Panc1 (cell line): ENCODE data around the gene GNAT3.

ENCODE experiments used
- POLR2AphosphoS5 ChIP-seq: IDR thresholded peaks from 2 replicates; pipeline ENCODE4 v1.6.1; 2012; ENCODE audit warnings: mild to moderate bottlenecking, low read depth, low read length, moderate library complexity
- SIN3A ChIP-seq: IDR thresholded peaks from 2 replicates; pipeline ENCODE4 v1.6.1; 2012; ENCODE audit warnings: low read depth, mild to moderate bottlenecking, low read length, moderate library complexity, borderline replicate concordance; ENCODE audit not compliant: insufficient read depth
- TCF7L2 ChIP-seq: IDR thresholded peaks from 2 replicates; pipeline ENCODE4 v1.6.1; 2011; ENCODE audit warnings: mild to moderate bottlenecking, low read depth, low read length, inconsistent platforms
- TF ChIP-seq, protein P1 (sequence below), 2 experiments: IDR thresholded peaks; 2 replicates each; pipeline ENCODE4 v1.6.1; 2011 to 2012; ENCODE audit warnings: low read depth in 2 of 2, control low read depth in 1 of 2, low read length in 1 of 2, mild to moderate bottlenecking in 1 of 2, moderate library complexity in 1 of 2; ENCODE audit not compliant: insufficient read depth in 1 of 2
- TF ChIP-seq, protein P2 (sequence below): fragments of 450-650 bp; IDR thresholded peaks from 2 replicates; pipeline ENCODE4 v1.5.1; 2017; ENCODE audit warnings: mild to moderate bottlenecking

DNA sequence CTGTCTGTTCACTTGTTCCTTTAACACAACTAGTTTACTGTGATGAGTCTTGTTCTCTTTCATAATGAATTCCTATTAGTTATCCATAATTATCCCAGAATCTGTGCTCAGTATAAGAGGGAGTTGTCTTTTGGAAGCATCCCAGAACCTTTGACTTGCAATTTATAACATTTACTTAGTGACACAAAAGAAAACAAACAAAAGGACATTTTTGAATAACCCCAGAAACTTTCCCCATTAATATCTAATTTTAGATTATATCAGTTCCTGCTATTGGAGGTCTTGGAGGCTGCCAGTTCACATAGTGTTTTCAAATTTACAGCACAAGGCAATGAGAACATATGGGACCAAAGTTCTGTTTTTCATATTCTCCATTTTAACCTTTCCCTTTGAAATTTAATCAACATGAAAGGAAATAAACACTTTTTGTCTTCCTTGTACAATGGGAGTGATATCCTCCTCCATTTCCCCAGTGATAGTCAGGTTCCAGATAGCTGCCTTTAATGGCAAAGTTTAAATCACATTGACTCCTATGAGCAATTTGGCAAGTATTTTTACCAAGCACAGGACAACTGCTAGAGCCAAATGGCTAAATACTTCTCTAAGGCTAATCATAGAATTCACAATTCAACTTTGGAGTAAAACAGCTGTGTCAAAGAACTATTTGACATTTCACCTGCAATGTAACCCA lies 37.1 kb upstream of the GNAT3 start:
- TF ChIP-seq, protein P1, sequence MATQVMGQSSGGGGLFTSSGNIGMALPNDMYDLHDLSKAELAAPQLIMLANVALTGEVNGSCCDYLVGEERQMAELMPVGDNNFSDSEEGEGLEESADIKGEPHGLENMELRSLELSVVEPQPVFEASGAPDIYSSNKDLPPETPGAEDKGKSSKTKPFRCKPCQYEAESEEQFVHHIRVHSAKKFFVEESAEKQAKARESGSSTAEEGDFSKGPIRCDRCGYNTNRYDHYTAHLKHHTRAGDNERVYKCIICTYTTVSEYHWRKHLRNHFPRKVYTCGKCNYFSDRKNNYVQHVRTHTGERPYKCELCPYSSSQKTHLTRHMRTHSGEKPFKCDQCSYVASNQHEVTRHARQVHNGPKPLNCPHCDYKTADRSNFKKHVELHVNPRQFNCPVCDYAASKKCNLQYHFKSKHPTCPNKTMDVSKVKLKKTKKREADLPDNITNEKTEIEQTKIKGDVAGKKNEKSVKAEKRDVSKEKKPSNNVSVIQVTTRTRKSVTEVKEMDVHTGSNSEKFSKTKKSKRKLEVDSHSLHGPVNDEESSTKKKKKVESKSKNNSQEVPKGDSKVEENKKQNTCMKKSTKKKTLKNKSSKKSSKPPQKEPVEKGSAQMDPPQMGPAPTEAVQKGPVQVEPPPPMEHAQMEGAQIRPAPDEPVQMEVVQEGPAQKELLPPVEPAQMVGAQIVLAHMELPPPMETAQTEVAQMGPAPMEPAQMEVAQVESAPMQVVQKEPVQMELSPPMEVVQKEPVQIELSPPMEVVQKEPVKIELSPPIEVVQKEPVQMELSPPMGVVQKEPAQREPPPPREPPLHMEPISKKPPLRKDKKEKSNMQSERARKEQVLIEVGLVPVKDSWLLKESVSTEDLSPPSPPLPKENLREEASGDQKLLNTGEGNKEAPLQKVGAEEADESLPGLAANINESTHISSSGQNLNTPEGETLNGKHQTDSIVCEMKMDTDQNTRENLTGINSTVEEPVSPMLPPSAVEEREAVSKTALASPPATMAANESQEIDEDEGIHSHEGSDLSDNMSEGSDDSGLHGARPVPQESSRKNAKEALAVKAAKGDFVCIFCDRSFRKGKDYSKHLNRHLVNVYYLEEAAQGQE (IDR thresholded peaks at IDR 0.05; ENCODE audit: insufficient read depth in 1 of 2, low read depth in 2 of 2, low read length in 1 of 2): no peak
- TF ChIP-seq POLR2AphosphoS5 (no peak), TCF7L2 (no peak), SIN3A (no peak)
- TF ChIP-seq, protein P2, sequence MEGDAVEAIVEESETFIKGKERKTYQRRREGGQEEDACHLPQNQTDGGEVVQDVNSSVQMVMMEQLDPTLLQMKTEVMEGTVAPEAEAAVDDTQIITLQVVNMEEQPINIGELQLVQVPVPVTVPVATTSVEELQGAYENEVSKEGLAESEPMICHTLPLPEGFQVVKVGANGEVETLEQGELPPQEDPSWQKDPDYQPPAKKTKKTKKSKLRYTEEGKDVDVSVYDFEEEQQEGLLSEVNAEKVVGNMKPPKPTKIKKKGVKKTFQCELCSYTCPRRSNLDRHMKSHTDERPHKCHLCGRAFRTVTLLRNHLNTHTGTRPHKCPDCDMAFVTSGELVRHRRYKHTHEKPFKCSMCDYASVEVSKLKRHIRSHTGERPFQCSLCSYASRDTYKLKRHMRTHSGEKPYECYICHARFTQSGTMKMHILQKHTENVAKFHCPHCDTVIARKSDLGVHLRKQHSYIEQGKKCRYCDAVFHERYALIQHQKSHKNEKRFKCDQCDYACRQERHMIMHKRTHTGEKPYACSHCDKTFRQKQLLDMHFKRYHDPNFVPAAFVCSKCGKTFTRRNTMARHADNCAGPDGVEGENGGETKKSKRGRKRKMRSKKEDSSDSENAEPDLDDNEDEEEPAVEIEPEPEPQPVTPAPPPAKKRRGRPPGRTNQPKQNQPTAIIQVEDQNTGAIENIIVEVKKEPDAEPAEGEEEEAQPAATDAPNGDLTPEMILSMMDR: no peak
